Breast epithelium (tissue), 3 donors: ENCODE data around the gene ABT1.

Source experiments
- POLR2A ChIP-seq: fragments of 450-650 bp; IDR thresholded peaks from one replicate; pipeline ENCODE4 v1.6.1; 2016; ENCODE audit warnings: antibody characterized with exemption, mild to moderate bottlenecking, moderate library complexity
- TF ChIP-seq, protein P1 (sequence below), 3 donors: fragments of 450-650 bp; IDR thresholded peaks; one replicate each; pipeline ENCODE4 v1.5.1; 2016 to 2017; ENCODE audit warnings: antibody characterized with exemption in 3 of 3, mild to moderate bottlenecking in 3 of 3, moderate library complexity in 3 of 3

DNA sequence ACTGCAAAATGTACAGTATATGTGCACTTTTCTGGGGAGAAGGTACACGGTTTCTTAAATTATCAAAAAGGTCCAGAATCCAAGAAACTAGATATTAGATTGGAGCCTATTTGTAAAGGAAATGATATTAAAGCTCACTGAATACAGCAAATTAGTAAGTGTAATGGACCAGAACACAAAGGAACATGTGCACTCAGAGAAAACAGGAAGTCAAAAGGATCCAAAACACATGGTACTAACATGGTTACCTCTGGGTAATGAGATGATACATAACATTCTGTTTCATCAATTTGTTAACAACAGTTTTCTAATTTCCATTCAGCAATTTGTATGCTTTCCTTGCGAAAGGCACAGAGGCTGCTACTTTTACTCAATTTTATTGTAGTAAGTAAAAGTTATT is 44.1 kb downstream of the ABT1 start:
- TF ChIP-seq POLR2A, result no peak
- TF ChIP-seq, protein P1, sequence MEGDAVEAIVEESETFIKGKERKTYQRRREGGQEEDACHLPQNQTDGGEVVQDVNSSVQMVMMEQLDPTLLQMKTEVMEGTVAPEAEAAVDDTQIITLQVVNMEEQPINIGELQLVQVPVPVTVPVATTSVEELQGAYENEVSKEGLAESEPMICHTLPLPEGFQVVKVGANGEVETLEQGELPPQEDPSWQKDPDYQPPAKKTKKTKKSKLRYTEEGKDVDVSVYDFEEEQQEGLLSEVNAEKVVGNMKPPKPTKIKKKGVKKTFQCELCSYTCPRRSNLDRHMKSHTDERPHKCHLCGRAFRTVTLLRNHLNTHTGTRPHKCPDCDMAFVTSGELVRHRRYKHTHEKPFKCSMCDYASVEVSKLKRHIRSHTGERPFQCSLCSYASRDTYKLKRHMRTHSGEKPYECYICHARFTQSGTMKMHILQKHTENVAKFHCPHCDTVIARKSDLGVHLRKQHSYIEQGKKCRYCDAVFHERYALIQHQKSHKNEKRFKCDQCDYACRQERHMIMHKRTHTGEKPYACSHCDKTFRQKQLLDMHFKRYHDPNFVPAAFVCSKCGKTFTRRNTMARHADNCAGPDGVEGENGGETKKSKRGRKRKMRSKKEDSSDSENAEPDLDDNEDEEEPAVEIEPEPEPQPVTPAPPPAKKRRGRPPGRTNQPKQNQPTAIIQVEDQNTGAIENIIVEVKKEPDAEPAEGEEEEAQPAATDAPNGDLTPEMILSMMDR (IDR thresholded peaks at IDR 0.05), result no peak
